Stimulated activated CD4-positive, alpha-beta T cell treated with anti-CD3 and anti-CD28 coated beads, Interleukin-4, amount 100 ng/mL, for 4 hours (primary cell): ENCODE data around the gene ELMO1.

Experiments used
- DNase-seq, 2 experiments: peaks; one replicate each; pipeline ENCODE4 v3.0.0-alpha.2; 2020

ELMO1 gene

GRCh38 chr7:37290731-37291130, 157.9 kb downstream of the ELMO1 start:
- no peak for DNase-seq

DNA sequence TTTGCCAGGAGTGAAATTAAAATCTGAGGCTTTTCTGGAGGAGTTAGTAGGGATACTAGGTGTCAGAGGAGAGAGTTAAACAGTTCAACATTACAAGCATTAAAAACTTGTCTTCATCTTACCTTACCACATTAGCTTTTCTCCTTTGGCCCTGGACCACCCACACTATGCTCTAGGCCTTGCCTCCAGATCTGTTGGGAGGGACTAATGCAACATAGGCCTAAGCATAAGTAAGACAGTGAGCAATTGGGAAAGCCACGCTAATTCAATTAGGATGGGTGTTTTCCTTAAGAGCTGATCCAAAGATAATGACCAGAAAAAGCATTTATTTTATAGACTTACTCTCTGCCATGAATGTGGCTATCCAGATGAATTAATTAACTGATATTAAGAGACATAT, 158.9 kb downstream of the ELMO1 start:
- DNase-seq, result no peak

DNA sequence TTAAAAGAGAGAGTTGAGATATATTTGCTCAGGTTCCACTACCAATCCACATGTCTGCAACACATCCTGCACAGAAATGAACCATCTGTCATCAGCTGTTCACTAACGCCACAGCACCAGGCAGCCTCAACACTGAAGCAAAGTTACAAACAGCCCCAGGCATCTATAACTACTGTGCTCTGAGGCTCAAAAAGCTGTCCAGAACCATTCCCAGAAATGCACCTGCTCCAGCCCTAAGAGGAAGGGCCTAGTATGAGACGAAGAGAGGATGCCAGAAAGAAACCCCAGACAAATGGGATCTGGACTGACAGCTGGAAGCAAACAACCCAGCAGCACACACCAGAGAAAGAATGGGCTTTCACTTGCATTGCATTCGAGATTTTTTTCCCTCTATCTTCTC, 159.3 kb downstream of the ELMO1 start:
- DNase-seq, result no peak

GRCh38 chr7:37287131-37287855, 161.4 kb downstream of the ELMO1 start:
- no peak for DNase-seq

DNA sequence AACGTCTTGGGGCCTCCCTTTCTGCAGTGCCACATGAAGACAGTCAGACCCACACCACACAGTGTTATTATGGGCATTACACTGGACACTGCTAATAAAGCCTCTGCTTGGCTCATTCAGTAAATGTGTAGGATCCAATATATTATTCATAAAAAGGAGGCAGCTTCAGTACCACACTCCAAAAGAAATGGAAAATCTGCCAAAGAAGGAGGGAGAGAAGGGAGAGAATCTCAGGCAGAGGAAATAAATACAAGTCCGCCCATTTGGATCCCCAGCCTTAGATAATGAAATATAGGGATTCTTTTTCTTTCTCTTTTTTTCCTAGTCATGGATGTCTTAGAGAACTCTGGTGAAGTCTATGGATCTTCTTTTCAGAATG, 162.2 kb downstream of the ELMO1 start:
- DNase-seq, result no peak

DNA sequence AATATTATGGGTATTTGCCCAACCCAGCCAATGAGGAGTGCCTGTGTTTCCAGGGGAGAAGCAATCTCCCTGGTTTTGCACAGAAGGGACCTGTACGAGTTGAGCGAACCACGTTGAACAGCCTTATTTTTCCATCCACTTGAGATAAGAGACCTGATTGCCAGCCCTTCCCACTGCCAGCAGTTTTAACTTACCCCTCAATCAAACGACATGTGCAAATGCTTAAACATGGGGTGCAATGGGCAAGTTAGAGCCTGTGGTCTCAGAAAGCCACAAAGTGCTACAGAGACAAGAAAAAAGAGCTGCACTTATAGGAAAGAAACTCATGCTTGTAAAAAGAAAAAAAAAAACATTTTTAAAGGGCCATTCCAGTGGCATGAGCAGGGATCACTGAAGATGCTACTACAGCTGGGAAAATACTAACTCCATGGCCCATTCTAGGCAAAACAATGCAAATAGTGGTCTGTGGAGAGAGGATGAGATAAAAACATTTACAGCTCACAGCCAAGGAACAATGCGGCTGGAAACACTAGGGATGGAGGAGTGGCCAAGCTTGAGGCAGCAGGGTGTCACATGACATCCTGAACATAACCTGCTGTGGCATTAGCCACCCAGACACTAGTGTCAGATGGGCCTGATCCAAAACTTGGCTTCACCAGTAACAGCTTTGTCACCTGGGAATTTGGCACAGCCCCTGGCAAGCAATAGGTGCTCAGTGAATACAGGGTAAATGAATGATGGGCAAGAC, 162.8 kb downstream of the ELMO1 start:
- no peak for DNase-seq

DNA sequence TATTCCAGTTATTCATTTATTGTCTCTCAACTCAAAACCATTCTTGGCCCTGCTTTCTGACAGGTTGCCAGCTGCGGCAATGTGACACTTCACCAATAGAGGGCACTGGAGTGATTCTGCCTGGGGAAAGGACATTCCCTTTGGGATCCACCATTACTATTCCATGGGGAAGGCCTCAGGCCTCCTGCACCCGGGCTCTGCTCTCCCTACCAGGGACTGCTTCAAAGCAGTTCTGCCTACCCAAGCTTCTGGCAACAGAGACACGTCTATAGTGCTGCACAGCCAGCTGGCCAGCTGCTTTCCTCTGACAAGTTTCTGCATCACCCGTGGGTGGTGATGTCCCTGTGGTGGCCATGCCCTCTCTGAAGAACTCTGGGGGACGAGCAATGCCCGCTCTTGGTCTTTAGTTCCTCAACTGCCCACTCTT, 163.8 kb downstream of the ELMO1 start:
- DNase-seq, result peak; percentile 22 to 27

GRCh38 chr7:37284285-37284684, 164.4 kb downstream of the ELMO1 start:
- no peak for DNase-seq

DNA sequence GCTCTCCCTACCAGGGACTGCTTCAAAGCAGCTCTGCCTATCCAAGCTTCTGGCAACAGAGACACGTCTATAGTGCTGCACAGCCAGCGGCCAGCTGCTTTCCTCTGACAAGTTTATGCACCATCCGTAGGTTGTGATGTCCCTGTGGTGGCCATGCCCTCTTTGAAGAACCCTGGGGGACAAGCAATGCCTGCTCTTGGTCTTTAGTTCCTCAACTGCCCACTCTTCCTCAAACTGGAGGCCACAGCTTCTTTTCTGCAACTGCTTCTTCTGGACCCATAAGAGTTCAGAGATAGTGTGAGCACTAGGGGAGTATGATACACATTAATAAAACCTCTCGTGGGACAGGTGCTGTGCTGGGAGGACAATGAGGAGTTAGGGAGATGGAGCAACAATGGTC, 164.9 kb downstream of the ELMO1 start:
- DNase-seq, result no peak

DNA sequence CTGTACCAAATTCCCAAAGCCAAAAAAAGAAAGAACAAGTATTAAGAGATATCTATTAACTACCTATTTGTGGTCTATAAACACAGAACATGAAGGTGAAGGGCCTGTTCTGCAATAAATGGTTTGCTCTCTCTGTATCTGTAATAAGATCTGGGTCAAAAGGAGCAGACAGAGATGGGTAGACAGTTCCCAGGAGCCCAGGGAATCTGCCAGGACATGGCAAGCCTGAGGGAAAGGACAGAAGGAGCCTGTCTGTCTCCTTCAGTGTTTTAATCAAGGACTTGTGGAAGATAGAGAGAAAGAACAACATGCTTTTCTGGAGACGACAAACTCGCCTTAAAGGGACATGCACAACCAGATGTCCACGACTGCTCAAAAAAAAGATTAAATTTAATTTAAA, 165.7 kb downstream of the ELMO1 start:
- no peak for DNase-seq

- DNase-seq, result no peak
Observed at GRCh38 chr7:37282093-37282444, 166.6 kb downstream of the ELMO1 start.

DNA sequence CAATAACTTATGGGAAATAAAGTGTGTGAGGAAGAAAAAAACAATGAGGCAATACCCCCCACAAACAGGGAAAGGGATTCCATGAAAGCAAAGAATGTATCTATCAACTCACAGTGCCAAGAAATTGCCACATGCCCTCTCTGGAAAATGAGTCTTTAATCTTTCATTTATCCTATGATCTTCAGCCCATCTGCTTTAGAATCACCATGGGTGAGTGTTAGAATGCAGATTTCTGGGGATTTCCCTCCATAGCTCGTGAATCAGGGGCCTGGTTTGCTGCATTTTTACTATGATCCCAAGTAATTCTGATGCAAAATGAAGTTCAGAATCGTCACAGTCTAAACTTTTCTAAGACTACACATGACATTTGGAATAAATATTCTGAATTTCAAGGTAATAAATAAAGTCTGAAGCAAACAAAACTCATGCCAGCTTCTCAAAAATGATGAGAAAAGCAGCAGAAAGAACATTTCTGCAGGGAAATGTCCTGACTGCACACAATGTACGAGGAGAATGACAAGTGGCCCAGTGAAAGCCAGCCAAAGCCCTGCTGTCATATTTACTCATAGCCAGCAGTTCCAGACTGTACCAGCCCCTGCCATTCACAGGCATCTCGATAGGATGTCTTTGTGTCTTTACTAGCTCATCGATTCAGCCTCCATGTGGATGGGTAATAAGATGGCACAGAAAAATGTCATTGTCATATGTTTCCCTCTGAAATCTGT, 167.1 kb downstream of the ELMO1 start:
- DNase-seq, result no peak

GRCh38 chr7:37277513-37277912, 171.2 kb downstream of the ELMO1 start:
- no peak for DNase-seq

DNA sequence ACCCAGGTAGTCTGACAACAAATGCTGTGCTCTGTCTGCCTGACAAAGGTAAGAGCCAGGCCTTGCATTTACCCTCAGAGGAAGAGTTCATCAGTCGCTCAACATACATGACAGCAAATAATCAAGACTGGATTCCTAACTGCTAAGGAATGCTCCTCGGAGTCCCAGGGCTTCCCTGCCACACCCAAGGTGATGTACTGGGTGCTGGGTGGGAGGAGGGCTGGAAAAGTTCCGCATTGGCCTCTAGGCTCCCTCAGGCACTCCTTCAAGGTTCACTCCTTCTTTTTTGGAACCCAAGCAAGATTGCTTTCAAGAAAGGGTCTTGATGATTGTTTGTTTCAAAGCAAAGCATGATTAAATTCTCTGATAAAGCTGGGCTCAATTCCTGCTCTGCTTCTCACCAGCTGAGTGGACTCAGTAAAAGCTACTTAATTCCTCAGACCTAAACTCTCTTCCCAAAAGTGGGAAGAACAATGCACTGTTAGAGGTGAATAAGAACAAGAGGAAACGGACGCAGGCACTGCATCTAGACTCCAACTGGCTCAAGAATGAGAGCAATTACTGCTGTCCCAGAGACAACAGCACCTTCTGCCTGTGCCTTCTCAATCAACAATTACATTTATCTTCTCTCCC, 173.5 kb downstream of the ELMO1 start:
- no peak for DNase-seq

DNA sequence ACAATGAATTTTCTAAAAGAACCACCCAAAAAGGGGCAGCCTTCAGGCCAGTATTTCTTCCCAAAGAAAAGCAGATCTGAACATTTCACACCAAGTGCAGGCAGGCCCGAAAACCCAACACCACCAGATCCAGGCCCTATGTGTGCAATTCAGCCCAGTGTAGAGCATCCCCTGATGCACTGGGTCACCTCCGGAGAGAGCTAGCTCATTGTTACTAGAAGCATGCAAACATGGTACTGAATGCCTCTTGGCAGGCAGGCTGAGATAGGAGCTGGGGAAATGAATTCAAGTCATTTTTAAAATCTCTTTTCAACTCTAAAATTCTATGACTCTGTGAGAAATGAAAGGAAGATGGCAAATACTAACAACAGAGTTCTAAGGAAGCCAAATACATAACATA, 174.8 kb downstream of the ELMO1 start:
- no peak for DNase-seq

- no peak for DNase-seq
Observed at GRCh38 chr7:37269711-37270508, 178.8 kb downstream of the ELMO1 start.

DNA sequence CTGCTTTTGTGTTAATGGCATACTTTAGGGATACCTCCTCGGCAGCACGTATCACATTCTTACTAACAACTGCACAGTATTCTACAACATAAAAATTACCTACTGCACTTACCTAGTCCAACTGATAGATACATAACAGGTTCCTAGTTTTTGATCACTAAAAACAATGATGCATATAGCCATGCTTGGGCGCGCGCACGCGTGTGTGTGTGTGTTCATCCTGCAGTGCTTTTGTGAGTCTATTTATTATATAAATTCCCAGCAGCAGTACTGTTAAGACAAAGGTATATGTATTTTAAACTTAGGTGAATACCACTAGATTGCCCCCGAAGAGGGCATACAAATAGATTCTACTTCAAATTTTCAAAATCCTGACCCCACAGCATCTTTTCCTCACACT, 181.4 kb downstream of the ELMO1 start:
- DNase-seq, result no peak

DNA sequence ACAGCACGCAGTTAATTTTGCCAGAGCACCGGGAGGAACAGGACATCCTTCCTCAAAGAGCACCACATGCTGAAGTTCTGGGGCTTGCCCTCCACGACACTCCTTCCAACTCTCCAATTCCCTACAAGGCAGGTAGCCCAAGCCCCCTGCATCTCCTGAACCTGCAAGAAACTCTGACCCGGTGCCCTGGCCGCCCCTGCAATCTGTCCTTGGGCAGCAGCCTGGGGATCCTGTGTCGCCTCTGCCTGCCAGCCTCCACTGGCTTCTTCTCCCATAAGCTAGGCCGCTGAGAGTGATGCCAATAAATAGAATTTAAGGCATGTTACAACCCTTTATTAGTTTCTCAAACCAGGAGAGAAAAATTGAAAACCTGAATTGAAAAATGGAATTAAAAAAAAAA, 182.8 kb downstream of the ELMO1 start:
- no peak for DNase-seq

DNA sequence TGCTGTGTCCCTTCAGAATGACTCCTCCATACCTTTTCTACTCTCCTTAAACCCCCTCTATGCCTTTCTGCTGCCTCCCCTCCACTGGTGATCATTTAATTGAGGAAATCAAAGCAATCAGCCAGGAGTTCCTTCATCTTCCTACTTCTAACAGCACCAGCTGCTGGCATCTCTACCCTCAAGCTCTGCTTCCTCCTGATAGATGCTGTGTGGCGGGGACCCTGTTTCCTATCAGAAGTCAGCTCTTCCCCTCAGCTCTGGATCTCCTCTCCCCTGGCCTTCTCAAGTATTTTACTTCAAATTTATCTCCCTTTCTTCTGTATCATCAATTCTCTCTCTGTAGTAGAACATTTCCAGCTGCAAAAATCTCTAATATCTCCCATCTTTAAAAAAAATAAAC, 183.7 kb downstream of the ELMO1 start:
- no peak for DNase-seq

GRCh38 chr7:37262181-37262580, 186.5 kb downstream of the ELMO1 start:
- no peak for DNase-seq

DNA sequence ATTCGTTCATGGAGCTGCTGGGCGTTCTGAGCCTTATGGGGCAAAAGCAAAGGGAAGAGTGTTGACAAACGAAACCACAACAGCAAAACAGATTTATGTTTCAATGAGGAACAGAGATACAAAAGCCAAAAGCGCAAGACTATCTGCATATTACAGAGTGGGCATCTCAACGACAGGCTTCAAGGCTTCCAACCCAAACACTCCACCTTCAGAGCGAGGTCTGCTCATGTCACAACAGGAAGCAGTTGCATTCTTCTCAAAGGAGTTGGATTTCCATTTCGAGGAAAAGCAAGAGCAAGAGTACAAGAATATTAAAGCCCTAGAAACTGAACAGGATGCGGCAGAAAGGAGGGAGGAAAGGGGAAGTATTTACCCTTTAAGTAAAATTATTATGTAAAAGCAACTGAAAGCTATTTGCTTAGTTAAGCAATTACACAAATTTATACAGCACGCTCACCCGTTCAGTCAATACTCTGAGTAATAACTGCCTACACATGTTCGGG, 189.3 kb downstream of the ELMO1 start:
- DNase-seq, result no peak

DNA sequence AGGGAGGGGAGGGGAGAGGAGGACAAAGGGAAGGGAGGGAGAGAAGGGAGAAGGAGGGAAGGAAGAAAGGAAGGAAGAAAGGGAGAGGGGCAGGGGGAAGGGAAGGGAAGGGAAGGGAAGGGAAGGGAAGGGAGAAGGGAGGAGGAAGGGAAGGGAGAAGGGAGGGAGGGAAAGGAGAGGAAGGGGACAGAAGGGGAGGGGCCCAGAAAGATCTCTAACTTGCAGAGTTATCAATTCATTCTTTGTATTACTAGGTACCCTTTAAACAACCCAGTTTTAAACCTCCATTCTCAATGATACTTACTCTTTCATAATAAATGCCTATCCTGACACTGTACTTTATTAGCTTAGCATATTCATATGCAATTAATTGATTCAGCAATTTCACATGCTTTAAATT, 192.0 kb downstream of the ELMO1 start:
- DNase-seq, result no peak
